Measurements from ENCODE around the gene CDC45. TPM values are rescaled to one million over a fixed set of nuclear protein-coding genes. Genes with fewer than 3 reads are reported as not detected.

The CDC45 gene
- total RNA-seq, 1 donor from 2014 or later: 31.2 TPM

DNA sequence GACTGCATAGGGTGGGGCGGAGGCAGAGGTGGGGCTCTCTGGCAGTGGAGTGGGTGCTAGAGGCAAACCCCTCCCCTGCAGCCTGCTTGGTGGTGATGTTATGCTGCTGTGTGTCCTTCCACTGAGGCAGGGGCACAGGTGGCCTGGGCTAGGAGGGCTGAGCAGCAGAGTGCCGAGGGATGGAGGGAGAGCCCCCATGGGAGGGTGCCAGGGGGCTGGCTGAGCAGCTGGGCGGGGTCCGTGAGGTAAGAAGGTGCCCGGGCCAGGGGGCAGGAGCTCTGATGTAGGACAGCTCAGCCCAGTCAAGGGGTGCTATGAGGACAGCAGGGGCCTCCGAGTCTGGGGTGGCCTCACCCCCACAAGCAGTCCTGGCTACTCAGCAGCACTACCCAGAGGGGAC, 40.3 kb downstream of the CDC45 start:
- H3K4me3 ChIP-seq (ENCODE audit: low read depth, low read length): no peak overlapping the region
- DNase-seq (ENCODE audit: low read depth): no peak
- TF ChIP-seq, protein P1, sequence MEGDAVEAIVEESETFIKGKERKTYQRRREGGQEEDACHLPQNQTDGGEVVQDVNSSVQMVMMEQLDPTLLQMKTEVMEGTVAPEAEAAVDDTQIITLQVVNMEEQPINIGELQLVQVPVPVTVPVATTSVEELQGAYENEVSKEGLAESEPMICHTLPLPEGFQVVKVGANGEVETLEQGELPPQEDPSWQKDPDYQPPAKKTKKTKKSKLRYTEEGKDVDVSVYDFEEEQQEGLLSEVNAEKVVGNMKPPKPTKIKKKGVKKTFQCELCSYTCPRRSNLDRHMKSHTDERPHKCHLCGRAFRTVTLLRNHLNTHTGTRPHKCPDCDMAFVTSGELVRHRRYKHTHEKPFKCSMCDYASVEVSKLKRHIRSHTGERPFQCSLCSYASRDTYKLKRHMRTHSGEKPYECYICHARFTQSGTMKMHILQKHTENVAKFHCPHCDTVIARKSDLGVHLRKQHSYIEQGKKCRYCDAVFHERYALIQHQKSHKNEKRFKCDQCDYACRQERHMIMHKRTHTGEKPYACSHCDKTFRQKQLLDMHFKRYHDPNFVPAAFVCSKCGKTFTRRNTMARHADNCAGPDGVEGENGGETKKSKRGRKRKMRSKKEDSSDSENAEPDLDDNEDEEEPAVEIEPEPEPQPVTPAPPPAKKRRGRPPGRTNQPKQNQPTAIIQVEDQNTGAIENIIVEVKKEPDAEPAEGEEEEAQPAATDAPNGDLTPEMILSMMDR (conservative IDR thresholded peaks at IDR 0.05; ENCODE audit: low read depth, low read length): no peak

DNA sequence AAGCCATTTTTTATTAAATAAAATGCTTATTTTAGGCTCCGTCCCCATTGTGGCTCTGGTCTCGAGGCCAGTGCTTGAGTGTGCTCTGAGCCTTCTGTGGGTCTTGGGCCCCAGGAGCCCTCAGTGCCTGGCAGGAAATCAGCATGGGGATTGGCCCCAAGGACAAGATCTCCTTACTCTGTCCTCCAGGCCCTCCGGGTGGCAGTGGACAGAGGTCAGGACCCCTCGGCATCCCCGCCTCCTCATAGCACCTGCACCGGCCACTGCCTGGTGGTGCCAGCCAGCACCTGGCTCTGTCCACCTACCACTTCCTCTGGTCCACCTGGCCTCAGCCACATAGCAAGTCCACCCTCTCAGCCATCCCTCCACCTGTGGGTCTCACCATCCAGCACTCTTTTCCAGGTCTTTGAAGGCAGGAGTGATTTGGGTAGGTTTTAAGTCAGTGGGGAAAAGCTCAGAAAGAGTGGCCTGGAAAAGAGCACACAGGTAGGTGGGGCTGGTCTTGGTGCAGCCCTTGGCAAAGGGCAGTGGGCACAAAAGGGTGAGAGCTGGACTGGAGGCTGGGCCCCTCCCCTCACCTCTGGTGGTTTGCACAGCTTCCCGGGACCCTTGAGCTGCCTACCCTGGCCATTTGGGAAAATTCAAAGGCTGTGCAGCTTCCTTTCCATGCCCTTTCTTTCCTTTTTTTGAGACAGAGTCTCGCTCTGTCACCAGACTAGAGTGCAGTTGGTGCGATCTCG, 41.0 kb downstream of the CDC45 start:
- H3K4me3 ChIP-seq (ENCODE audit: low read depth, low read length): no peak overlapping the region
- DNase-seq (ENCODE audit: low read depth): no peak
- TF ChIP-seq, protein P1 (conservative IDR thresholded peaks at IDR 0.05; ENCODE audit: low read depth, low read length): no peak

DNA sequence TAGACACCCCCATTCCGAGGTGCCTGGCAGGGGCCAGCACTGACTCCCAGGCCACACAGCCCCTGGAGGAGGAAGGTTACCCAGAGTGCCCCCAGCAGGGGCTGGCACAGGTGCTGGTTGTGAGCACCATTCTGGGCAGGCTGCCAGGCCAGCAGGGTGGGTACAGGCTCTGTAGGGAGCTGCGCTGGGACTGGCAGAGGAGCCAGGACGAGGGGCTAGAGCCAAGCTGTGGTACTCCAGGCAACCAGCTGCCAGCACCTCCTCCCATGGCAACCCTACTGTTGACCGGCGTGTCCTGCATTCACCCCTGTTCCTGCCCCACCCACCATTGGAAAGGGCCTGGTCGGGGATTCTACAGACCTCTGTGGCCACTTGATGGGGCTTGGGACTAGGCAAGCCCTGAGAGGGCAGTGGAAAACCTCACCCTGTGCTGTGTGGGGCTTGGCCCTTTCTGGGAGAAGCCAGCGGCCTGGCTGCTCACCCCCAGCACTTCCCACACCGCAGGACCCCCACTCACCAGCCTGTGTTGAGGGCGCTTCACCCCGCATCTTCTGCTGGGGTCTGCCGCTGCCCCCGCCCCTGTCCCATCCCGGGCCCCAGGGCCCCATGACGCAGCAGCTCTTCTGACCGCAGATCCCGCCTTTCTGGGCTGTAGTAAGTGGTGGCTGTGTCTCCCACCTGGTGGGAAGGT, 42.6 kb downstream of the CDC45 start:
- no peak for DNase-seq (ENCODE audit: low read depth)
- H3K4me3 ChIP-seq (ENCODE audit: low read depth, low read length): no peak overlapping the region
- TF ChIP-seq, protein P1 (conservative IDR thresholded peaks at IDR 0.05; ENCODE audit: low read depth, low read length): no peak

DNA sequence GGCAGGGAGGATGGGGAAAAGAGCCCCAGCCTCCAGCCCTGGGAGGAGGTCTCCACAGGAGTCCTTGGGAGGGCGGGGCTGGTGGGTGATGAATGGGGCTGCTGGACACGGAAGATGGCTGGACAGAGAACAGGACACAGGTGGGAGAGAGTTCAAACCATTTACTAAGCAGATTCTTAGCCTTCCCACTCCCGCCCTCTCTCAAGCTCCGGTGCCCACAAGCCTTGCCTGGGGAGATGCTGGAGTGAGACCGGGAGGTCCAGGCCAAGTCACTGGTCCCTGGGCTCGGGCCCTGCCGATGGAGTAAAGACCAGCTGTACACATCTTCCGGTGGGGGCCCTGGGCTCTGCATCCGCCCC, 43.1 kb downstream of the CDC45 start:
- DNase-seq (ENCODE audit: low read depth): no peak
- no peak overlapping the region for H3K4me3 ChIP-seq (ENCODE audit: low read depth, low read length)
- TF ChIP-seq, protein P1 (conservative IDR thresholded peaks at IDR 0.05; ENCODE audit: low read depth, low read length): no peak

DNA sequence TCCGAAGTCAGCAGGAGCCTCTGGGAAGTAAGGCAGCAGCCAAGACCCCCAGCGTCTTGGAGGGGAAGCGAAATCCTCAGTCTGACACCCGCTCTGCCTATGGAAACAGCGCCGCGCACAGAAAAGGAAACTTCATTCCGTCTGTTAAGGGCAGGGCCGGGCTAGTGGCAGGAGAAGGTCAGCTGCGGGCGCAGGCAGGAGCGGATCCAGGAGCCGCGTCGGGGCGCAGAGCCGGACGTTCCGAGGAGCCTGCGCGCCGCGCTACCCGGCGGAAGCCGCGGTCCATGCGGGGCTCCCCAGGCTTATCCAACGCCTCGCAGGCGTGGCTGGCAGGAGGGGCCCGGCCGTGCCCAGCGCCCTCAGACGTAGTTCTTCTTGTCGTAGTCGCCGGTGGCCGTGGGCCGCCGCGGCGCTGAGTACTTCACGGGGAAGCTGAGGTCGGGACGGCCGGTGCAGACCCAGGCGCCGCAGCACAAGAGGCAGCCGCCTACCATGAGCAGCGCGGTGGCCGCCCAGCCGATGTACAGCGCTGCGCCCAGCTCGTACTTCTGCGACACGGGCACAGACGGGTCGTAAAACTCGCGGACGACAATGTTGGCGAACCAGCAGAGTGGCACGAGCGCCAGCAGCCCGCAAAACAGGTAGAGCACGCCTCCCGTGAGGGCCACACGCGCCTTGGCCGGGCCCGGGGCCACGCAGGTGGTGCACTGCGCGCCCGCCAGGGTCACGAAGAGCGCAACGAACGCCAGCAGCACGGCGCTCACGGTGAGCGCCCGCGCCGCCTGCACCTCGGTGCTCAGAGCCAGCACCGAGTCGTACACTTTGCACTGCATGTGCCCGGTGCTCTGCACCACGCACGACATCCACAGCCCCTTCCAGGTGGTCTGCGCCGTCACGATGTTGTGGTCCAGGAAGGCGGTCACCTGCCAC, 43.8 kb downstream of the CDC45 start:
- TF ChIP-seq, protein P1 (conservative IDR thresholded peaks at IDR 0.05; ENCODE audit: low read depth, low read length): no peak
- H3K4me3 ChIP-seq (ENCODE audit: low read depth, low read length): no peak overlapping the region
- DNase-seq (ENCODE audit: low read depth): no peak

DNA sequence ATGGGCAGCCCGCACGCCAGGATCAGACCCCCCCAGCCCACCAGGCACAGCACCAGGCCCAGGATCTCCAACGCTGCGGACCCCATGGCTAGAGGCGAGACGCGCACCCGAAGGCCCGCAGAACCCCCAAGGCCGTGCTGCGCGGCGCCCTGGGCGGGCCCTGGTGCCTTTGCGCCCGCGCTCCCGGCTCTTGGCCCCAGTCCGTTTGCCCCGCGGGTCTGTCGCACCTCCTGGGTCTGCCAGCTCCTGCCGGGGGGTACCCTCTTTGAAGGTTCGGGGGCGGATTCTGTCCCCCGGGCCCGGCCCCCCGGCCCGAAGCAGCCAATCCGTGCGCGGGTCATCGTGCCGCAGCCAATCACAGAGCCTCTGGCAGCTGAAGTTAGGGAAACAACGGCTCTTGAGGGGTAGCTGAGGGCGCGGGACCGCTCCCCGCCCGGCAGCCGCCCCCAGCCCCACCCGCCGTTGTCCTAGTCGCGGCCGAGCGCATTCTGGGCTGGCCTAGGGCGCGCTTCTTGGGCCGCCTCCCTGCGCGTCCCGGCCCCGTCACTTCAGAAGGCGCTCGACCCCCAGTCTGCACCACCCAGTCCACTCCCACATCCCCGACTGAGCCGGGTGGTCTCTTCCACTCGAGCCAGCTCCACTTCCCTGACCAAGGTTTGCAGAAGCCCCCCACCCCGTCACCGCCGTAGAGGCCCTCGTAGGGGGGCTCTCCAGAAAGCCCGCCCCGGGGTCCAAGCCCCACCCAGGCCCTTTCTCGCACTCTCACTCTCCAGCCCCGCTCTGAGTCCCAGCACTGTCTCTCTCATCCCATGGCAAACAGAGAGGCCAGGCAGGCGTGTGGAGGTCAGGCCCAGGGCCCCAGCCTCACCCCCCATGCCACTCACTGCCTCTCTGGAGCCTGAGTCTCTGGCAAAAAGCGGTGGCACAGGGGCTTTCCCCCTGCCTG, 44.7 kb downstream of the CDC45 start, which contains the start of gene CLDN5:
TSS of gene CLDN5 (minus strand) at position 241 of the 946 bp plus-strand sequence. CDS start at position 86, 155 bp downstream.
- no peak within 1 kb of the TSS for H3K4me3 ChIP-seq (ENCODE audit: low read depth, low read length)

More for the DNA sequence above, 44.7 kb downstream of the CDC45 start, which contains the start of gene CLDN5:
- DNase-seq (ENCODE audit: low read depth): no peak
- TF ChIP-seq, protein P1 (conservative IDR thresholded peaks at IDR 0.05; ENCODE audit: low read depth, low read length): no peak

Measured in epithelial cell of proximal tubule (primary cell).